Measurements from ENCODE around the gene SMTN.
"Not testable (repeated sequence)": the region's sequence is repeated elsewhere in the genome, so short reads cannot be mapped to it uniquely, and the experiment has no call there.

SMTN gene

DNA sequence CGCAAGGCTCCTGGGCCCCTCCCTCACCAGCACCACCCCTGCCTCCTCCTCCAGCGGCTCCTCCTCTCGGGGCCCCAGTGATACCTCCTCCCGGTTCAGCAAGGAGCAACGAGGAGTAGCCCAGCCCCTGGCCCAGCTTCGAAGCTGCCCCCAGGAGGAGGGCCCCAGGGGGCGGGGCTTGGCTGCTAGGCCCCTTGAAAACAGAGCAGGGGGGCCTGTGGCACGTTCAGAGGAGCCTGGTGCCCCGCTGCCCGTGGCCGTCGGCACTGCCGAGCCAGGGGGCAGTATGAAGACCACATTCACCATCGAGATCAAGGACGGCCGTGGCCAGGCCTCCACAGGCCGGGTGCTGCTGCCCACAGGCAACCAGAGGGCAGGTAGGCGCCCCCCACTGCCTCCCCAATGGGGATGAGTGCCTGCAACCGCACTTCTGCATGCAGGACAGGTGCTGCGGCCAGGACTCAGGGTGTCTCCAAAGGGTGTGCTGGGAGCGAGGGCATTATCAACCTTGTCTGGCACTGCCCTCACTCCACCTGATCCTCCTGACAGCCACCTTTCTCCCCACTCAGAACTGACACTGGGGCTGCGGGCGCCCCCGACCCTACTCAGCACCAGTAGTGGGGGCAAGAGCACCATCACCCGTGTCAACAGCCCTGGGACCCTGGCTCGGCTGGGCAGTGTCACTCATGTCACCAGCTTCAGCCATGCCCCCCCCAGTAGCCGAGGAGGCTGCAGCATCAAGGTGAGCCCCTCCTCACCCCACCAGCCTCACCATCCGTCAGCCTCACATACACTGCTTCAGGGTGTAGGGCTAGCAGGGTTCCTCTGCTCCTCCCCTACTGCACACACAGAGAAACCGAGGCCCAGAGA, 10.2 kb downstream of the SMTN start:
- DNase-seq, result no peak

DNA sequence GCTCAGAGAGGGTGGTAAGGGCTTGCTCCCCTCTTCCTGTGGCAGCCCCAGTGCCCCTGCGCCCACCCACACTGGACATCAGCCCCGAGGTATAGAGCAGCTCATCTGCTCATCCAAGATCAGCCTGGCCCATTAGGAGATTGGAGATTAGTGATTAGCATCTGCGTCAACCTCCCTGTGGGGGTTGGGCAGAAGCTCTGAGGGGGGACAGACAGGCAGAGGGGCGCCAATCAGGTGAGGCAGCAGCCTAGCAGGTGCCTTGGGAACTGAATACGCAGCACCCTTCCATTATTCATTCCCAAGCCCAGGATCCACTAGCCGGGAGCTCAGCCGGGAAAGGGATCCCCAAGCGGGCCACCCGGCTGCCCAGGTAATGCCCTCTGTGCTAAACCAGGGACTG, 11.0 kb downstream of the SMTN start:
- no peak for DNase-seq

DNA sequence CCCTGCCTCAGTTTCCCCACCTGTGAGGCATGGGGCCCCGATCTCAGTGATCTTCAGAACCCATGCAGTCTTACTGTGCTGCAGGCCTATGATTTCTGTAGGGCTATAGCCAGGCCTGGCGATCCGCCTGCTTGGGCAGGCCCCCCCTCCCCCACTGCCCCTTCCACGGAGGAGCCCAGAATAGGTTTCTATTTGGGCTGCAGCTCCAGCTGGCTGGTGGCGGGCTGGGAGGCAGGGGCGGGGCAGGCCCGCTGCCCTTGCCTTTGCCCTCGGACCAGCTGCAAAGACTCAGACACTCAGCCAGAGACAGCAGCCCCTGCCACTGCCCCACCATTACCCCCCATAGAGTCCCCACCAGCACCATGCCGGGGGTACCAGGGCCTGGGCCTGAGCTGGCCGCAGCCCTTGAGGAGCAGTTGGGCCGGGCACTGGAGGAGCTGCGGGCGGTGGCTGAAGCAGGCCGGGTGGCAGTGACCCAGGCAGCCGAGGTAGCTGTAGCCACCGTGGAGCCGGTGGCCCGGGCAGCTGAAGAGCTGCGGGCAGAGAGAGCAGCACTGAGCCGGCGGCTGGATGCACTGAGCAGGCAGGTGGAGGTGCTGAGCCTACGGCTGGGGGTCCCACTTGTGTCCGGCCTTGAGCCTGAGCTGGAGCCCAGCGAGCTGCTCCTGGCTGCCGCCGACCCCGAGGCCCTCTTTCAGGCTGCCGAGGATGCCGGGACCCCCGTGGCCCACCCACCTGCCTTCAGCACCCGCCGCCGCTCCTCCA, 12.2 kb downstream of the SMTN start:
- DNase-seq, result no peak

DNA sequence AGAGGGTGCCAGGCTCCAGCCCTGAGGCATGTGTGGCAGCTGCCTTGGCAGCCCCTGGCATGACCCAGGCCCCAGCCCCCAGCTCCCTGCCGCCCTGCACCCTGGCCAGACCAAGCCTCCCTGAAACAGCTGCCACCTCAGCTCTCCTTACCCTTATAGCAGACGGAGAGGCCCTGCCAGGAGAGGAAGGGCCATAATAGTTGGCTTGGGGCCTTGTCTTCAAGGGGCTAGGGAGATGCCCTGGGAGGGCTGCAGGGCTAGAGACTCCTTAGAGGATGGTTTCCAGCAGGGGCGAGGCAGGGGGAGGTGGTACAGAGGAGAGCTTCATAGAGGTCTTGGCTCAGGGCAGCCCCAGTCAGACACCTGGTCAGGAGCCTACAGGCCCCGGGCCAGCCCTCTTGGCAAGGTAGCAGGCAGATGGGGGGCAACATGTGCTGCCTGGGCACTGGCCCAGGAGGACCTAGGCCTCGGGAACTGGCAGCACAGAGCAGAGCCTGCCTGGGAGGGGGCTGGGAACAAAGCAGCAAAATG, 13.0 kb downstream of the SMTN start:
- no peak for DNase-seq

DNA sequence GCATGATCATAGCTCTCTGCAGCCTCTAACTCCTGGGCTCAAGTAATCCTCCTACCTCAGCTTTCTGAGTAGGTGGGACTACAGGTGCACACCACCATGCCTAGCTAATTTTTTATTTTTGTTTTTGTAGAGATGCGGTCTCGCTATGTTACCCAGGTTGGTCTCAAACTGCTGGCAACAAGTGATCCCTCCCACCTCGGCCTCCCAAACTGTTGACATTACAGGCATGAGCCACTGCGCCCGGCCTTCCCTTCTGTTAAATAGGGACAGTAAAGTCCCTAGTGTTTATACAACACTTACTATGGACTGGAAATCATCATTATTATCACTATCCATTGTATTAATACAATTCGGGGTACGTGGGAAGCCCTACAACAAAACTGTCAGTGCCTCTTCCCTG, 13.6 kb downstream of the SMTN start:
- no peak for DNase-seq

DNA sequence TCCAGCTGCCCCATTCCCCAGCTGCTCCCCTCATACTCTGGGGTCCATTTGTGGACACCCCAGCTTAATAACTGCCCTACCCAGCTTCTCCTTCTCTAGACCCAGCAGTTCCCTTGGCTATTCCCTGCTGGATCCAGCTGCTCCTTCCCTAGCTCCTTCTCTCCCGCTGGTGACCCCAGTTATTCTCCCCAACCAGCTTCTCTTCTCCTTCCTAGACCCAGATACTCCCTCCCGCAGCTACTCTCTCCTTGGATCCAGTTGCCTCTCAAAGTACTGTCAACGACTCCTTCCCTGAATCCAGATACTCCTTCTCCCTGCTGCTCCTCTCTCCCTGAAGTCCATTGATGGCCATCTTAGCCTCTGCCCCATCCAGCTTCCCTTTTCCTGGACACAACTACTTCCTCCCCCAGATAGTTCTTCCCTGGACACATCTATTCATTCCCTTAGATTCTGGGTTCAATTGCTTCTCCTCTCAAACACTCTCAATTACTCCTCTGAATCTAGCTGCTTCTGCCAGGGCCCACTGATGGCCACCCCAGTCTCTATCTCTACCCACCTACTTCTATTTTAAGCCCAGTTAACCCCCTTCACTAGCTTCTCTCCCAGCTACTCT, 14.6 kb downstream of the SMTN start:
- no peak for DNase-seq

DNA sequence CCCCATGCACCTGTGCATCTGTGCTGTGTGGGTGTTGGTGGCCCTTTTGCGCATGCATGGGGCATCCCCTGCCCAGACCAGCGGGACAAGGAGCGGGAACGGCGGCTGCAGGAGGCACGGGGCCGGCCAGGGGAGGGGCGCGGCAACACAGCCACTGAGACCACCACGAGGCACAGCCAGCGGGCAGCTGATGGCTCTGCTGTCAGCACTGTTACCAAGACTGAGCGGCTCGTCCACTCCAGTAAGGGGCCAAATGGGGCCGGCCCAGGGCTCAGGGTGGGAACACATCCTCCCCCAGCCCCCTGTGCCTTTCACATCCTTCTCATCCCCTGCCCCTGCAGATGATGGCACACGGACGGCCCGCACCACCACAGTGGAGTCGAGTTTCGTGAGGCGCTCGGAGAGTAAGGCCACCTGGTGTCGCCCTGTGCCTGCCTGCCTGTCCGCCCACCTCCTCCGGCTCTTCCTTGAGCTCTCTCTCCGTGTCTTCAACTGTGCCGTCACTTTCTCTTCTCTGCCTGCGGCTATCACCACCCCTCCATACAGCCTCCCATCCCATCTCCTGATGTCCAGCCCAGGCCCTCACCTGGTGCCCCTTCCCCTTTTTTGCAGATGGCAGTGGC, 15.7 kb downstream of the SMTN start:
- DNase-seq, result no peak

DNA sequence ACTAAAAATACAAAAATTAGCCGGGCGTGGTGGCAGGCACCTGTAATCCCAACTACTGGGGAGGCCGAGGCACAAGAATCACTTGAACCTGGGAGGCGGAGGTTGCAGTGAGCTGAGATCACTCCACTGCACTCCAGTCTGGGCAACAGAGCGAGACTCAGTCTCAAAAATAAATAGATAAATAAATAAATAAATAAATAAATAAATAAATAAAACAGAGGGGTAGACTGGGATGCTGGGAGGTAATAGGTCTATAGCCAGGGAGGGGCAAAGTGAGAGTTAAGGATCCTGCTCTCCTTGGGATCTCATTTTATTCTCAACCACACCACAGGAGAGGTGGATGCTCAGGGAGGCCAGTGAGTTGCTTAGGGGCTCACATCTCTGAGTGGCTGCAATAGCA, 16.4 kb downstream of the SMTN start:
- not testable (repeated sequence) for DNase-seq

DNA sequence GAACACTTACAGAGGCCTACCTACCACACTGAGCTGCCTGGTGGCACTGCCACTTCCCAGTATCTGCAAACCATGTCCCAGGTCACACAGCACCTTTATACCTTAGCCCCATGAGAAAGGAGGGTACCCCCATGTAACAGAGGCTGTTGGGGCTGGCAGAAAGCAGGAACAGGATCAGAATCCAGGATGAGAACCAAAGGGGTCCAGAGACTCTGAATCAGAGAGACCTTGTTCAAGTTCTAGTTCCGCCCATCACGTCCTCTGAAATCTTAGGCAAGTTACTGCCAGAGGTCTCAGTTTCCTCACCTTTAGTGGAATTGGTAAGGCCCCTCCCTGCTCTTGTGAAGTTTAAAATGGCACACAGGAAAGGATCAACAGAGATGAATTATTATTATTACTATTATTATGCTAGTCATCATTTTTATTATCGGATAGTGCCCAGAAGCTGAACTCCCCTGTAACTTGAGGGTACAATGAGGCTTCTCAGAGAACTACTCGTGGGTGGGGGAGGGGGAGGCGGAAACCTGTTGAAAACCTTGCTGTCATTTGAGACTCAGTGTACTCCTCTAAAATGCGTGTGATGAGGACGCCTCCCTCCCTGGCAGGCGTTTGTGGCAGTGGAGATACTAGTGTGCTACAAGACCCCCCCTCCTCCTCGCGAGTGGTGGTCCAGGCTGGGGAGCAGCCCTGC, 17.0 kb downstream of the SMTN start:
- no peak for DNase-seq

DNA sequence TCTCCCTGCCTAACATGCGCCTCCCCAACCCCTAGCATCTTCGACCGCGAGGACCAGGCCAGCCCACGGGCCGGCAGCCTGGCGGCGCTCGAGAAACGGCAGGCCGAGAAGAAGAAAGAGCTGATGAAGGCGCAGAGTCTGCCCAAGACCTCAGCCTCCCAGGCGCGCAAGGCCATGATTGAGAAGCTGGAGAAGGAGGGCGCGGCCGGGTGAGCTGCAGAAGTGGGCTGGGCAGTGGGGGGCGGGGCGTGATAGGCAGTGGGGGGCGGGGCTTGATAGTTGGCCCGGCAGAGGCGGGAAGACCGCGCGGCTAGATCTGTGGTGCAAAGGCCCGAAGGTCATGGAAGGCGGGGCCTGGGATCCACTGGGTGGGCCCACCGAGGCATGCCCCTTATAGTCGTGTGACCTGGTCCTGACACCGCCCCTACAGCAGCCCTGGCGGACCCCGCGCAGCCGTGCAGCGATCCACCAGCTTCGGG, 17.6 kb downstream of the SMTN start:
- DNase-seq, result no peak

DNA sequence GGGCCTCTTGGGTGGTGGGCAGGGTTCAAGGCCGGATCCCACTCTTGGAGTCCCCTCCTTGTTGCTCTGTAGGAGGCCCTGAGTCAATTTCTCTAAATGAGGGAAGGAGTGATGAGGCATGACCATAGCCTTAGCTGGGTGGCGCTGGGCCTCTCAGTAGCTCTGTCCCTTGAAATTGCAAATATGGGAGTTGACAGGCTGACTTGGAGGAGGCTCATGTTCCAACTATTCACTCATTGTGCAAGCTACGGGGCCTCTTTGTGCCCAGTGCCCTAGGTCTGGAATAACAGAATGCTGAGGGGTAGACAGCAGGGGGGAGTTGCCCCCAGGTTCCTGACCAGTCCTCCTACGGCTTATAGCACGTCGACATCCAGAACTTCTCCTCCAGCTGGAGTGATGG, 18.3 kb downstream of the SMTN start:
- no peak for DNase-seq

DNA sequence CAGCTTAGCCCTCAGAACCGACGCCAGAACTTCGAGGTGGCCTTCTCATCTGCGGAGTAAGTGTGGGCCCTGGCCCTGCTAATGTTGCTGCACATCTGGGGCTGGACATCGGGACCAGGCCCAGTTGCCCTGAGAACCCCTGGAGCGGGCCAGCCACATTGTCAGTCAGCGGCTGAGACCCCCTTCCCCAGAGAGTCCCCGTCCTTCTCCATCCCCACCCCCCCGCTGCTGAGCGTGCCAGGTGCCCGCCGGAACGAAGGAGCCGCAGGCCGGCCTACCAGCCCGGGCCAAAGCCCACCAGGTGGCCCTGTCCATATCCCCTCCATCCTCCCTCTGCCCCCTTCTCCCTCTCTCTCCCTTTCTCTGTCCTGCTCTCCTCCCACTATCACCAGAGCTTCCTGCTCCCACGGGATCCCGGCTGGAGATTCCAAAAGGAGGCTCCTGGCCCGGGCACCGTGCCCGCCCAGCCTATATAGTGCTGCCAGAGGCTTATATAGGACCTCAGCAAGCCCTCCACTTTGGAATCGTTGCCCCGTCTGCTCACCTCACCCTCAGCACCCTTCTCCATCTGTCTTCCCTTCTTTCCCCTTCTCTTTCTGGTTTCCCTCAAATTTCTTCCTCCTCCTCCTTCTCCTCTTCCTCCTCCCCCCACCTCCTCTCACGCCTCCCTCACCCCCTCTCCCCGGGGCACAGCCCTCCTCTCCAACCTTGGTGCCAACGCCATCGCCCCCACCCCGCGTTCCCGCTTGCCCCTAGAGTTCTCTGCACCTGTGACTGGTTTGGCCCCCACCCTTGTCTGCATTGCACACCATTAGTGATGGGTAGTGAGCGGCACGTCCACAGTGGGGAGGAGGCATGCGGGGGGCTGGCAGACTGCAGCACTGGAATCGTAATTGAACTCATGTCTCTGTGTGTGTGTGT, 19.0 kb downstream of the SMTN start:
- DNase-seq, result no peak

DNA sequence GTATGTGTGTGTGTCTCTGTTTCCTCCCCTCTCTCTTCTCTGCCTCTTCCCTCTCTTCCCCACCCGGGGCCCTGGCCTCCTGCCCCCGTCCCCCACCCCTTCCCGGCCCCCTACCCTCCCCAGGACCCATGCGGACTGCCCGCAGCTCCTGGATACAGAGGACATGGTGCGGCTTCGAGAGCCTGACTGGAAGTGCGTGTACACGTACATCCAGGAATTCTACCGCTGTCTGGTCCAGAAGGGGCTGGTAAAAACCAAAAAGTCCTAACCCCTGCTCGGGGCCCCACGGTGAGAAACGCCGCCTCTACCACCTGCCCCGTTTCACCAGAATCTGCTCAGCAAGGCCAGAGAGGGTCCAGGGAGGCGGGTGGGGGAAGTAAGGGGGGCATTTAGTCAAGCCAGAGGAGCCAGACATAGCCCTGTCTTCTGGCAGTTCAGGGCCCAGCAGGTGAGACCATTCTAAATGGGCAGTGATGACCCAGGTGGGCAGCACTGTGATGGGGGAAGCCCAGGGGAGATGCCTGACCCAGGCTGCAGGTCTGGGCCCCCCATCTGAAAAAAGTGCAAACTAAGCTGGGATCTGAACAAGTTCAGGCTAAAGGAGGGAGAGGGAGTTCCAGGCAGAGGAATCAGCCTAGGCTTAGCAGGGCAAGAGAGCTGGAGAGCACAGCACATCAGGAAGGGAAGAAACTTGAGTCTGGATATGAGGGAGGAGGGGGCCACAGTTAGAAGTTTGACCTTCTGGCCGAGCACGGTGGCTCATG, 19.8 kb downstream of the SMTN start:
- DNase-seq, result no peak

DNA sequence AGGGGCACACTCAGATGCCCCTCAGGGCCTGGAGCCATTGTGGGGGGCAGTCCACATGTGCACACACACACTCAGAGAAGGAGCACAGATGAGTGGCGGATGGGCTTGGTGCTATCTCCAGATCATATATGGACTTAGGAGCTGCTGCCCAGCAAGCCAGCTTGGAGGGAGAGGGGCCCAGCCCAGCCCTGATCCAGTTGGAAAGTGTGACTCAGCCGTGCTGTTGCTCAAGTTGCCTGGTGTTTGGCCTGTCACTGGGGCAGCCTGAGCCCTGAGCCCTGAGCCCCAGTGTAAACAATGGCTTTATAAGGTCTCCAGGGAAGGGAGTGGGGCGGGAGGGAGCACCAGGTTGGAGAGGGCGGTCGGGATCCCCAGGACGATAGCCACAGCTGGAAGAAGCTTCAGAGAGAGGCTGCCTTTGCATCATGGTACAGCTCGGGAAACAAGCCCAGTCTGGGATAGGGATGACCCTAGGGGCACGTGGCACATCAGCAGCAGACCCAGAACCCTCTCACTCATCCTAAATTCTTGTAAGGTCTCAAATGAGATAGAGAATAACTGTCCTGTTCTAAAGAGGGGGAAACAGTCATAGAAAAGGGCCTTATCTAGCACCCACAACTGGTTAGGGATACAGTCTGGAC, 21.4 kb downstream of the SMTN start:
- no peak for DNase-seq

DNA sequence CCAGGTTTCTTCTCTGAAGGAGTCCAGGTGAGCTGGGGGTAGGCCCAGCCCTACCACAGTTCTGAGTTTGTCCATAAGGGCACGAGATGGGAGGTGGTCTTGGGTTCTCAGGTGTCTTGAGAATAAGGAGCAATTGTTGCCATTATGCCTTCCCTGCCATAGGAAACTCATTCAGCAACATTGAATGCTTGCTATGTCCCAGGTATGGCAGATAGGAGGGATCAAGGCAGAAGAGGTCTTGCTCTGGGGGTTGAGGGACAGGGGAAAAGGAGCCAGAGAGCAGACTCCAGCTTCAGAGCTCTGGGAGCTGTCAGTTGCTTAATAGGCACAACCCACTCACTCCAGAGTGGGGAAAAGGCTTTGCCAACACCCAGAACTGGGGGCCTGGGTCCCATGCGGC, 22.0 kb downstream of the SMTN start:
- DNase-seq, result no peak

DNA sequence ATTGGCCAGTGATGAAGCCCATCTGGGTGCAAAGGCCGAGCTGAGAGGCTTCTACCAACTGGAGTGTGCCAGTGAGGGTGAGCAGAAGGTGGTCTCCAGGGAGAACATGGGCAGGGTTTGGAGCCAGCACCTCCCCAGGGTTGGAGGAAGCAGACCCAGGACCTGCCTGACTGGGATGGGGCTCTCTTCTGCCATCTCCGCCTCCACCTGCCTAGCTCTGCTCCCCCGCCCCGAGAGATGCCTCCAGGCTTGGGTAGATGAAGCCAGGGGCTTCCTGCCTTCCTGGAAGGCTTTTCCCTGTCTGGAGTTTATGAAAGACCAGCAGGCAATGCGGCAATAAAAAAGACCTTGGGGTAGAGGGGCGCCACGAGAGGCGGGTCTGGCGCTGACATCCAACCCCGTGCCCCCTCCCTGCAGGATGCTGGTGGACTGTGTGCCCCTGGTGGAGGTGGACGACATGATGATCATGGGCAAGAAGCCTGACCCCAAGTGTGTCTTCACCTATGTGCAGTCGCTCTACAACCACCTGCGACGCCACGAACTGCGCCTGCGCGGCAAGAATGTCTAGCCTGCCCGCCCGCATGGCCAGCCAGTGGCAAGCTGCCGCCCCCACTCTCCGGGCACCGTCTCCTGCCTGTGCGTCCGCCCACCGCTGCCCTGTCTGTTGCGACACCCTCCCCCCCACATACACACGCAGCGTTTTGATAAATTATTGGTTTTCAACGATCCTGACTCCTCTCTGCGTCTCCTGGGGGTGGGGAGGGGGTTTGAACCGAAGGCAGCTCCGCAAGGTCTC, 23.0 kb downstream of the SMTN start:
- DNase-seq, result no peak

DNA sequence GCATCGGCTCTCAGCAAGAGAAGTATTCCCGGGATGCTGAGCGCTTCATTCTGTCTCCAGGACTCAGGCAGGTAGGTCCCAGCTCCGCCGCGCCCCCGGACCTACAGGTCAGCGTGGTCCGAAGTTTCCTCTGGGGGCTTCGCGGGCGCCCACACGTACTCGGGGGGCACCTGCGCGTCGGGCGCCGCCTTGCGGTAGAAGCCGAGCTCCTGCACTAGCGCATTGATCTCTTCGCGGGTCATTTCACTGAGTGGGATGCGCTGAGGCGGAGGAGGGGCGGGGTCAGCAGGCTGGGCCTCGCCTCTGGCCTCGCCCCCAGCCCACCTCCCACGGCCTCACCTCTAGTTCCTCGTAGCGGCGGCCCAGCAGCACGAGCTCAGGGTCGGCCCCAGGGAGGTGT, 23.8 kb downstream of the SMTN start:
- no peak for DNase-seq

DNA sequence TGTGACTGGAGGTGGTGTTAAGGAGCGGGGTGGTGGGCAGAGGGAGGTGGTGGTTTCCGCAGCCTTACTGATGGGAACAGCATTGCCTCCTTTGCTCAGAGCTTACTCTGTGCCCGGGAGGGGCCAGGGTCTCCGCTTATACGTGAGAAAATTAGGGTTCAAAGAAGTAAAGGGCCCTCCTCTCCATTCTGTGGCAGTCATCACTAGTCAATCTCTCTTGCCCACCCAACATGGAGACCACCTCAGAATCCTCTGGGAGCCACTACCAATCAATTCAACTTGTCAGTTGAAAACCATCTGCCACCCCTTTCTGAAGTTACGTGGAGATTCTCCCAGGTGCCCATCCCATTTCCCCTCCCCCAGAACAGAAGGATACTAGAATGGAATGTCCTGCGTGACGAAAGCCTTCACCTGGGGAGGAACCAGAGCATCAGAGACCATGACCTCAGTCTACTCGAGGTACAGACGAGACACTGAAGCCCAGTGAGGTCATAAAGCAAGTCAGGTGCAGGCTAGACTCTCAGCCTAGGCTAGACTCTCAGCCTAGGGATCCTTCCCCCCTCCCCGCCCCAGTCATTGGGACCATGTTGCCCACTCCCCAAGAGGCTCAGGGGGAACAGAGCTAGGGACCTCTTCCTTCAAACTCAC, 24.3 kb downstream of the SMTN start:
- no peak for DNase-seq
